ENCODE data around the gene TNRC6C. TPM values are rescaled to one million over a fixed set of nuclear protein-coding genes. Genes with fewer than 3 reads are reported as not detected.

TNRC6C gene
- total and polyA plus RNA-seq, 7 donors, result 1.2 to 22.4 (median 11.4) TPM

- no peaks in the 10 kb centered on the region for H3K36me3 ChIP-seq (ENCODE audit: insufficient read depth in 1 of 2, low read depth in 1 of 2)
- peaks cover 0 to 1% (median 0%) of the 10 kb centered on the region in 3 donors for H3K27me3 ChIP-seq (ENCODE audit: insufficient read depth in 3 of 3, low read length in 2 of 3)
- no peak for ATAC-seq
- DNase-seq, result no peak
- 73 to 84% (median 80%) methylated on average over 11 of the region's 11 CpGs for WGBS, 3 donors
- no peak overlapping the region for H3K4me3 ChIP-seq
- intact Hi-C loops (cut with DNase I), result no loop called here
- no peak for TF ChIP-seq CTCF (IDR thresholded peaks at IDR 0.05)
- no peaks in the 10 kb centered on the region for H3K9me3 ChIP-seq
- no peak overlapping the region for H3K27ac ChIP-seq
- H3K4me1 ChIP-seq, result no peaks in the 10 kb centered on the region
These were observed 163.3 kb downstream of the TNRC6C start for GRCh38 chr17:78121801-78122215.

GRCh38 chr17:78122216-78122930 lies 163.9 kb downstream of the TNRC6C start:
- ATAC-seq (no peak), DNase-seq (no peak)
- Histone ChIP-seq H3K4me3 (no peak overlapping the region), H3K9me3 (no peaks in the 10 kb centered on the region), H3K4me1 (no peaks in the 10 kb centered on the region), H3K36me3 (ENCODE audit: insufficient read depth in 1 of 2, low read depth in 1 of 2) (no peaks in the 10 kb centered on the region), H3K27me3 (ENCODE audit: insufficient read depth in 3 of 3, low read length in 2 of 3) (peaks cover 0 to 7% (median 2%) of the 10 kb centered on the region in 3 donors), H3K27ac (no peak overlapping the region)
- intact Hi-C loops (cut with DNase I), result no loop called here
- WGBS, 3 donors, result 79 to 93% (median 83%) methylated on average over 23 of the region's 23 CpGs
- no peak for TF ChIP-seq CTCF (IDR thresholded peaks at IDR 0.05)

- no peak for TF ChIP-seq CTCF (IDR thresholded peaks at IDR 0.05)
- Histone ChIP-seq H3K4me1 (peaks cover 3% of the 10 kb centered on the region), H3K4me3 (no peak overlapping the region), H3K9me3 (no peaks in the 10 kb centered on the region), H3K36me3 (ENCODE audit: insufficient read depth in 1 of 2, low read depth in 1 of 2) (no peaks in the 10 kb centered on the region), H3K27me3 (ENCODE audit: insufficient read depth in 3 of 3, low read length in 2 of 3) (peaks cover 0 to 11% (median 5%) of the 10 kb centered on the region in 3 donors), H3K27ac (no peak overlapping the region)
- DNase-seq (no peak), ATAC-seq (no peak)
- WGBS, 3 donors, result 88 to 94% (median 92%) methylated on average over 4 of the region's 4 CpGs
- intact Hi-C loops (cut with DNase I), result no loop called here
These were observed 164.4 kb downstream of the TNRC6C start for GRCh38 chr17:78122931-78123249.

- H3K9me3 ChIP-seq, result no peaks in the 10 kb centered on the region
- DNase-seq, result no peak
- no peak for TF ChIP-seq CTCF (IDR thresholded peaks at IDR 0.05)
- no peaks in the 10 kb centered on the region for H3K36me3 ChIP-seq (ENCODE audit: insufficient read depth in 1 of 2, low read depth in 1 of 2)
- H3K27ac ChIP-seq, result no peak overlapping the region
- 95 to 100% (median 97%) methylated on average over 5 of the region's 5 CpGs for WGBS, 3 donors
- no peak for ATAC-seq
- no peak overlapping the region for H3K4me3 ChIP-seq
- H3K27me3 ChIP-seq (ENCODE audit: insufficient read depth in 3 of 3, low read length in 2 of 3), result peaks cover 0 to 16% (median 8%) of the 10 kb centered on the region in 3 donors
- intact Hi-C loops (cut with DNase I), result no loop called here
- peaks cover 6% of the 10 kb centered on the region for H3K4me1 ChIP-seq
These were observed 164.9 kb downstream of the TNRC6C start for GRCh38 chr17:78123258-78123929.

Measured in psoas muscle (tissue), 8 donors.